Spinal cord (tissue), 10 donors: ENCODE results near the gene MCM3AP. TPM values are rescaled to one million over a fixed set of nuclear protein-coding genes. Genes with fewer than 3 reads are reported as not detected.
"Not testable (repeated sequence)": the region's sequence is repeated elsewhere in the genome, so short reads cannot be mapped to it uniquely, and the experiment has no call there.

Experiments used
- DNase-seq, 6 donors: peaks; one replicate each; pipeline versions ENCODE4 v3.0.0 to v3.0.0-alpha.2; 2013 to 2015; ENCODE audit warnings: low spot score in 6 of 6, low read depth in 4 of 6
- H3K27ac ChIP-seq: one replicate; pipeline ENCODE4 v1.5.1; 2013; ENCODE audit warnings: low read depth, low read length, control low read depth
- H3K27me3 ChIP-seq: one replicate; pipeline ENCODE4 v1.6.1; 2013; ENCODE audit warnings: low read length; ENCODE audit not compliant: control insufficient read depth, insufficient read depth
- H3K36me3 ChIP-seq: one replicate; pipeline ENCODE4 v1.6.1; 2013; ENCODE audit warnings: low read length; ENCODE audit not compliant: control insufficient read depth, insufficient read depth
- H3K4me1 ChIP-seq: one replicate; pipeline ENCODE4 v1.6.1; 2013; ENCODE audit warnings: low read length; ENCODE audit not compliant: control insufficient read depth, insufficient read depth
- H3K4me3 ChIP-seq: one replicate; pipeline ENCODE4 v1.5.1; 2013; ENCODE audit warnings: low read depth, low read length, control low read depth
- H3K9me3 ChIP-seq: one replicate; pipeline ENCODE4 v1.6.1; 2013; ENCODE audit warnings: low read length; ENCODE audit not compliant: control insufficient read depth, insufficient read depth
- WGBS: methylation state at CpG from one replicate; pipeline ENCODE4 v1.1.5; 2013; ENCODE audit warnings: missing lambda C conversion rate; ENCODE audit not compliant: insufficient coverage; 5-methylcytosine and 5-hydroxymethylcytosine counted together
- polyA plus RNA-seq, 2 donors: library from polyadenylated mRNA; unstranded; fragments of 120-200 nt; gene quantifications; one replicate each; pipeline ENCODE4 v1.2.1, GENCODE V29; 2013; ENCODE audit not compliant: insufficient read length in 2 of 2
- total RNA-seq, 2 donors: library from RNA; depleted of rRNA in 1 of 2; stranded (reverse); fragments of 120-200 nt in 1 of 2; fragments of >200 nt in 1 of 2; gene quantifications; one replicate each; pipeline versions ENCODE4 v1.2.3 to v1.2.4, GENCODE V29; 2013 to 2014
- donor health status: healthy.

The MCM3AP gene
- total and polyA plus RNA-seq, 4 donors = 62.0 to 80.8 (median 71.2) TPM

GRCh38 chr21:46200877-46201803 is 84.3 kb downstream of the MCM3AP start:
- H3K27ac ChIP-seq, H3K27me3 ChIP-seq, H3K4me1 ChIP-seq, H3K4me3 ChIP-seq, DNase-seq, H3K9me3 ChIP-seq: not testable (repeated sequence)
- H3K36me3 ChIP-seq = peaks cover 46% of the 10 kb centered on the region
- 94% methylated on average over 1 of the region's 8 CpGs for WGBS

GRCh38 chr21:46199436-46200373 is 85.7 kb downstream of the MCM3AP start:
- Histone ChIP-seq H3K27ac (no peak overlapping the region), H3K36me3 (peaks cover 47% of the 10 kb centered on the region), H3K9me3 (no peaks in the 10 kb centered on the region), H3K4me1 (no peaks in the 10 kb centered on the region), H3K27me3 (no peaks in the 10 kb centered on the region), H3K4me3 (no peak overlapping the region)
- 79% methylated on average over 6 of the region's 13 CpGs for WGBS
- no peak for DNase-seq

GRCh38 chr21:46196733-46197132 is 88.7 kb downstream of the MCM3AP start:
- Histone ChIP-seq H3K4me3 (no peak overlapping the region), H3K27ac (no peak overlapping the region), H3K27me3 (no peaks in the 10 kb centered on the region), H3K36me3 (peaks cover 52% of the 10 kb centered on the region), H3K9me3 (no peaks in the 10 kb centered on the region), H3K4me1 (no peaks in the 10 kb centered on the region)
- no peak for DNase-seq
- 86% methylated on average over 14 of the region's 20 CpGs for WGBS

- H3K36me3 ChIP-seq = peaks cover 63% of the 10 kb centered on the region
- no peaks in the 10 kb centered on the region for H3K27me3 ChIP-seq
- no peak for DNase-seq
- H3K27ac ChIP-seq = no peak overlapping the region
- WGBS = 90% methylated on average over 20 of the region's 20 CpGs
- H3K4me3 ChIP-seq = no peak overlapping the region
- no peaks in the 10 kb centered on the region for H3K9me3 ChIP-seq
- H3K4me1 ChIP-seq = no peaks in the 10 kb centered on the region
Measured at GRCh38 chr21:46195595-46196195, 89.7 kb downstream of the MCM3AP start.

GRCh38 chr21:46194374-46195334 is 90.8 kb downstream of the MCM3AP start:
- 93% methylated on average over 29 of the region's 34 CpGs for WGBS
- no peak overlapping the region for H3K4me3 ChIP-seq
- H3K9me3 ChIP-seq = no peaks in the 10 kb centered on the region
- peaks cover 3% of the 10 kb centered on the region for H3K4me1 ChIP-seq
- no peak for DNase-seq
- peaks cover 73% of the 10 kb centered on the region for H3K36me3 ChIP-seq
- no peak overlapping the region for H3K27ac ChIP-seq
- no peaks in the 10 kb centered on the region for H3K27me3 ChIP-seq

GRCh38 chr21:46193829-46194373 is 91.5 kb downstream of the MCM3AP start:
- peaks cover 7% of the 10 kb centered on the region for H3K4me1 ChIP-seq
- H3K4me3 ChIP-seq = no peak overlapping the region
- H3K27me3 ChIP-seq = no peaks in the 10 kb centered on the region
- 96% methylated on average over 10 of the region's 10 CpGs for WGBS
- no peaks in the 10 kb centered on the region for H3K9me3 ChIP-seq
- H3K27ac ChIP-seq = no peak overlapping the region
- DNase-seq = no peak
- peaks cover 79% of the 10 kb centered on the region for H3K36me3 ChIP-seq

GRCh38 chr21:46191686-46192575 is 93.5 kb downstream of the MCM3AP start:
- Histone ChIP-seq H3K27me3 (no peaks in the 10 kb centered on the region), H3K27ac (no peak overlapping the region), H3K36me3 (peaks cover 78% of the 10 kb centered on the region), H3K4me1 (peaks cover 7% of the 10 kb centered on the region), H3K4me3 (no peak overlapping the region), H3K9me3 (no peaks in the 10 kb centered on the region)
- WGBS = 96% methylated on average over 18 of the region's 20 CpGs
- DNase-seq = no peak

GRCh38 chr21:46191257-46191685 is 94.1 kb downstream of the MCM3AP start:
- H3K4me3 ChIP-seq = no peak overlapping the region
- H3K36me3 ChIP-seq = peaks cover 72% of the 10 kb centered on the region
- no peaks in the 10 kb centered on the region for H3K27me3 ChIP-seq
- H3K4me1 ChIP-seq = peaks cover 7% of the 10 kb centered on the region
- DNase-seq = no peak
- H3K27ac ChIP-seq = no peak overlapping the region
- H3K9me3 ChIP-seq = no peaks in the 10 kb centered on the region
- 93% methylated on average over 3 of the region's 4 CpGs for WGBS
